Measurements from ENCODE around the gene ERN2.
"Not testable (repeated sequence)": the region's sequence is repeated elsewhere in the genome, so short reads cannot be mapped to it uniquely, and the experiment has no call there.

DNA sequence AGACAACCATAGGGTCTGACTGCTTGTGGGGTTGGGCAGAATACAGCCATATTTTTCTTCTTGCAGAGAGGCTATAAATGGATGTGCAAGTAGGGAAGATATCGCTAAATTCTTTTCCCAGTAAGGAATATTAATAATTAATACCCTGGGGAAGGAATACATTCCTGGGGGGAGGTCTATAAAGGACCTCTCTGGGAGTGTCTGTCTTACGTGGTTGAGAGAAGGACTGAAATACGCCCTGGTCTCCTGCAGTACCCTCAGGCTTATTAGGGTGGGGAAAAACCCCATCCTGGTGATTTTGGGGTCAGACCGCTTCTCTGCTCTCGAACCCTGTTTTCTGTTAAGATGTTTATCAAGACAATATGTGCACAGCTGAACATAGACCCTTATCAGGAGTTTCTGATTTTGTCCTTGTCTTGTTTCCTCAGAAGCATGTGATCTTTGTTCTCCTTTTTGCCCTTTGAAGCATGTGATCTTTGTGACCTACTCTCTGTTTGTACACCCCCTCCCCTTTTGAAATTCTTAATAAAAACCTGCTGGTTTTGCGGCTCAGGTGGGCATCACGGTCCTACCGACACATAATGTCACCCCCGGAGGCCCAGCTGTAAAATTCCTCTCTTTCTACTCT is 9.7 kb upstream of the ERN2 start:
- TF ChIP-seq CHD1 (IDR thresholded peaks at IDR 0.05; ENCODE audit: low read length); ZKSCAN1 (IDR thresholded peaks at IDR 0.05; ENCODE audit: low read depth, low read length); ZNF644 (tag; IDR thresholded peaks at IDR 0.05; ENCODE audit: low read depth): not testable (repeated sequence)
